Neural crest cell (in vitro differentiated cells): ENCODE results near the gene SF3A1. TPM values are rescaled to one million over a fixed set of nuclear protein-coding genes. Genes with fewer than 3 reads are reported as not detected.

Source experiments
- DNase-seq: peaks from one replicate; pipeline ENCODE4 v3.0.0; 2021; ENCODE audit warnings: low read depth, mixed read lengths, low spot score
- H3K27ac Mint-ChIP-seq: one replicate; pipeline ENCODE4 v1.8.0; 2021; ENCODE audit warnings: mild to moderate bottlenecking, mixed read lengths; ENCODE audit not compliant: unreplicated experiment
- H3K27me3 Mint-ChIP-seq: 2 replicates; pipeline ENCODE4 v1.8.0; 2021; ENCODE audit warnings: low read depth, mild to moderate bottlenecking, mixed read lengths
- H3K36me3 Mint-ChIP-seq: 2 replicates; pipeline ENCODE4 v1.8.0; 2021; ENCODE audit warnings: low read depth, mild to moderate bottlenecking, mixed read lengths
- H3K4me1 Mint-ChIP-seq: 2 replicates; pipeline ENCODE4 v1.8.0; 2021; ENCODE audit warnings: mixed read lengths
- H3K4me3 Mint-ChIP-seq: one replicate; pipeline ENCODE4 v1.8.0; 2021; ENCODE audit warnings: mild to moderate bottlenecking, mixed read lengths
- H3K9me3 Mint-ChIP-seq: 2 replicates; pipeline ENCODE4 v1.8.0; 2021; ENCODE audit warnings: mixed read lengths
- total RNA-seq: library from RNA; stranded (reverse); gene quantifications from 2 replicates; pipeline ENCODE4 v1.2.1, GENCODE V29; 2021
- TF ChIP-seq, protein P1 (sequence below): fragments of 200-600 bp; sonication (generic); conservative IDR thresholded peaks from 2 replicates; pipeline ENCODE4 v1.5.0; 2021; ENCODE audit warnings: antibody characterized with exemption, mild to moderate bottlenecking

SF3A1 gene
- total RNA-seq, 1 donor from 2014 or later, result 265 TPM

DNA sequence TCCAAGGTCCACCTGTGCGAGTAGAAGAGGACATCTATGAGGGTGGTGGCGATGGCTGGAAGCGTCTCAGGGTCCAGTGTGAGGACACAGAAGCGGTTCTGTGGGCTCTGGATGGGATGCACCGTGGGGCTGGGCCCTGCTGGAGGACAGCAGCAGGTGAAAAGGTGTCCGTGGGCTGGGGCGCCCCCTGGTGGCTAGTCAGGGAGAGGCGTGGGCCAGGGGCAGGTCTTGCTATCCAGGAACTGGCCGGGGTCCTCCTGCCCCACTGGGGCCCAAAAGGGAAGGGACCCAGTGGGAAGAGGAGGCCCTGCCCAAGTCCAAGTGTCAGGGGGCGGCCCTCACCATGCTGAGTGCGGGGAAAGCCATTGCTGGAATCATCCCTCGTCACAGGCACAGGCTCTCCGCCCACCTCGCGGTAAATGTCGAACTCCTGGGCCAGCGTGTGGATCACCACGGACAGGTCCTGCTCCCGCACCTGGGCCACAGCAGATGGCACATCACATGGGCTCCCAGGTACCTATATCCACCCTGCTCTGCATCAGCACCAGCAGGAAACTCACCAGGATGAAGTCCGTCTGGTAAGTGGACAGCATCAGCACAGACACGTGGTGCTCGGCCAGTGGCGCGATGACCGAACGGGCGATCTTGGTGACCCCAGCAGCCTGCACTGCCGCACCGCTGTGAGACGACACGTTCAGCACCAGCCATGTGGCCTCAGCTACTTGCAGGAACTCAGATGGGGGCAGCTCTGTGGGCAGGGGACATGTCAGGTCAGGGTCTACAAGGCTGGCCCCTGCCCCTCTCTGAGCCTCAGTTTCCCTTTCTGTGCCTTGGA lies 69.7 kb downstream of the SF3A1 start:
- H3K27ac Mint-ChIP-seq, result peak overlapping the region; percentile 19
- no peaks in the 10 kb centered on the region for H3K36me3 Mint-ChIP-seq
- no peaks in the 10 kb centered on the region for H3K9me3 Mint-ChIP-seq
- H3K4me1 Mint-ChIP-seq, result peaks cover 16% of the 10 kb centered on the region
- H3K27me3 Mint-ChIP-seq, result peaks cover 3% of the 10 kb centered on the region
- DNase-seq, result peak; percentile 71
- H3K4me3 Mint-ChIP-seq, result peak overlapping the region; percentile 16
- TF ChIP-seq, protein P1, sequence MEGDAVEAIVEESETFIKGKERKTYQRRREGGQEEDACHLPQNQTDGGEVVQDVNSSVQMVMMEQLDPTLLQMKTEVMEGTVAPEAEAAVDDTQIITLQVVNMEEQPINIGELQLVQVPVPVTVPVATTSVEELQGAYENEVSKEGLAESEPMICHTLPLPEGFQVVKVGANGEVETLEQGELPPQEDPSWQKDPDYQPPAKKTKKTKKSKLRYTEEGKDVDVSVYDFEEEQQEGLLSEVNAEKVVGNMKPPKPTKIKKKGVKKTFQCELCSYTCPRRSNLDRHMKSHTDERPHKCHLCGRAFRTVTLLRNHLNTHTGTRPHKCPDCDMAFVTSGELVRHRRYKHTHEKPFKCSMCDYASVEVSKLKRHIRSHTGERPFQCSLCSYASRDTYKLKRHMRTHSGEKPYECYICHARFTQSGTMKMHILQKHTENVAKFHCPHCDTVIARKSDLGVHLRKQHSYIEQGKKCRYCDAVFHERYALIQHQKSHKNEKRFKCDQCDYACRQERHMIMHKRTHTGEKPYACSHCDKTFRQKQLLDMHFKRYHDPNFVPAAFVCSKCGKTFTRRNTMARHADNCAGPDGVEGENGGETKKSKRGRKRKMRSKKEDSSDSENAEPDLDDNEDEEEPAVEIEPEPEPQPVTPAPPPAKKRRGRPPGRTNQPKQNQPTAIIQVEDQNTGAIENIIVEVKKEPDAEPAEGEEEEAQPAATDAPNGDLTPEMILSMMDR, result peak; percentile 88

DNA sequence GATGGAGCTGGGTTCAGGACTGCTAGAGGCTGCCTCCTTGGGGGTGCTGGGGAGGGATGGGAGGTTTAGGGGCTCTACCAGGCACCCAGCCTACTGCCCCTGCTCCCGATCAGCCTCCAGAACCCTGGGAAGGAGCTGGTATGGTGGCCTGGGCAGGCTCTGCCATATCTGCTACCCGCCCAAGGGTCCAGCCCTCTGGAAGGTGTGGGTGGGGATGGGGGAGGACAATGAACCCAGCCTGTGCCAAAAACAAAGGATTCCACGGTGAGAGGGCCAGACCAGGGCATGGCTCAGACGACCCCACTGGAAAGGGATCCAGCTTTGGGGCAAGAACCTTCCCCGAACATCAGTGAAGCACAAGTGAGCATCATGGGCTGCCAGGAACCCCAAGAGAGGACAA lies 70.4 kb downstream of the SF3A1 start:
- H3K9me3 Mint-ChIP-seq, result no peaks in the 10 kb centered on the region
- peaks cover 3% of the 10 kb centered on the region for H3K27me3 Mint-ChIP-seq
- peak overlapping the region; percentile 16 for H3K4me3 Mint-ChIP-seq
- no peak for DNase-seq
- H3K36me3 Mint-ChIP-seq, result no peaks in the 10 kb centered on the region
- no peak overlapping the region for H3K27ac Mint-ChIP-seq
- TF ChIP-seq, protein P1, result no peak
- peaks cover 16% of the 10 kb centered on the region for H3K4me1 Mint-ChIP-seq

GRCh38 chr22:30285846-30286200 lies 70.9 kb downstream of the SF3A1 start:
- Mint-ChIP-seq H3K36me3 (no peaks in the 10 kb centered on the region), H3K27me3 (peaks cover 3% of the 10 kb centered on the region), H3K27ac (no peak overlapping the region), H3K9me3 (no peaks in the 10 kb centered on the region), H3K4me1 (peaks cover 16% of the 10 kb centered on the region), H3K4me3 (no peak overlapping the region)
- TF ChIP-seq, protein P1, result no peak
- DNase-seq, result no peak

DNA sequence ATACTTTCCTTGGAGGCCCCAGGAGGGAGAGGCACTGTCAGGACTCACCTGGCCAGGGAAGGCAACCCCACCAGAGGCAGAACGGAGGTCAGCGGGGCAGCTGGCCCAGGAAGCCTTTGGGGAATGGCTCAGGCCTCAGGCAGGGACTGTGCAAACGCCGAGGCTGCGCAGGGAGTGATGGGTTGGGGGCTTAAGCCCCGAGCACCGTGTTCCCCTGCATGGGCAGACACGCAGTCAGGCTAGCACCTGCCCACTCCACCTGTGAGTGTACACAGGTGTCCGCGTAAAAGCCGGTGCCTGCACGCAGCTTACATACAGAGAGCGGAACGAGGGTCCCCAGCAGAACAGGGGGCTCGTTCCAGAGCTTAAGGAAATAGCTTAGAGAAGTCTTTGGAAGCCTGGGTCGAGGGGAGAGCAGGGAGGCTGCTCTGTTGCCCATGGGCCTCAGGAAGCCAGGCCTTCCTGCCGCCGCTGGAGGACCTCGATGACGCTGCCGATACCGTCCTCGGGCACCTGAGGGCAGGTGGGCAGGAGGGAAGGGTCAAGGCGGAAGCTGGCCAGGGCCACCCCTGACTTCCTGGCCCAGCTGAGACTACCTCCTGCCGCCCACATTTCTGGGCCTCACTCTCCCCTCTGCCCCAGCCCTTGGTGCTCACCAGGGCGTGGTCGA lies 71.4 kb downstream of the SF3A1 start:
- H3K4me3 Mint-ChIP-seq, result peak overlapping the region; percentile 31
- no peaks in the 10 kb centered on the region for H3K9me3 Mint-ChIP-seq
- no peak overlapping the region for H3K27ac Mint-ChIP-seq
- no peaks in the 10 kb centered on the region for H3K36me3 Mint-ChIP-seq
- H3K4me1 Mint-ChIP-seq, result peaks cover 16% of the 10 kb centered on the region
- H3K27me3 Mint-ChIP-seq, result peaks cover 3% of the 10 kb centered on the region
- DNase-seq, result no peak
- TF ChIP-seq, protein P1, result no peak

- Mint-ChIP-seq H3K4me3 (no peak overlapping the region), H3K27me3 (peaks cover 3% of the 10 kb centered on the region), H3K36me3 (no peaks in the 10 kb centered on the region), H3K4me1 (peaks cover 12% of the 10 kb centered on the region), H3K9me3 (no peaks in the 10 kb centered on the region), H3K27ac (no peak overlapping the region)
- TF ChIP-seq, protein P1, result no peak
- no peak for DNase-seq
Observed at GRCh38 chr22:30284666-30285065, 72.0 kb downstream of the SF3A1 start.
